IMR-90 (cell line): Measurements from ENCODE around the gene ANO2. TPM values are rescaled to one million over a fixed set of nuclear protein-coding genes. Genes with fewer than 3 reads are reported as not detected.

Experiments used
- ATAC-seq: fragments of 200-7000 bp; cut with Tn5 transposase; 2 replicates; pipeline ENCODE4 v1.9.1; 2020; ENCODE audit warnings: low read depth, mild to moderate bottlenecking, moderate library complexity
- BruUV-seq: library from RNA; stranded (reverse); fragments of 400-500 nt; replicated peaks from 2 replicates; lab custom pipeline; 2021; lab: Mats Ljungman, UMichigan
- CTCF ChIA-PET: fragments of 300-600 bp; formaldehyde crosslinking; extraction: SDS; loops from one replicate; lab custom pipeline; 2021; ENCODE audit warnings: antibody characterized with exemption; lab: Yijun Ruan, JAX
- POLR2A ChIA-PET: fragments of 300-600 bp; sonication (Branson Sonifier 250); formaldehyde crosslinking; loops from one replicate; lab custom pipeline; 2022; ENCODE audit warnings: antibody characterized with exemption; ENCODE audit not compliant: unreplicated experiment; lab: Charles Lee
- DNase-seq: peaks from one replicate; pipeline ENCODE4 v3.0.0; 2013
- H2AFZ ChIP-seq: replicated peaks from 2 replicates; pipeline ENCODE3; 2013; ENCODE audit warnings: low read length, mild to moderate bottlenecking; ENCODE audit not compliant: poor library complexity
- H2AK5ac ChIP-seq: 2 replicates; pipeline ENCODE4 v1.6.1; 2013; ENCODE audit warnings: low read depth, low read length, inconsistent platforms
- H2AK9ac ChIP-seq: replicated peaks from 2 replicates; pipeline ENCODE3; 2013; ENCODE audit warnings: mild to moderate bottlenecking, low read depth, low read length, moderate library complexity; ENCODE audit not compliant: poor library complexity
- H2BK120ac ChIP-seq: 2 replicates; pipeline ENCODE4 v1.6.1; 2013; ENCODE audit warnings: low read depth, low read length, inconsistent platforms
- H2BK15ac ChIP-seq: 3 replicates; pipeline ENCODE4 v1.6.1; 2013; ENCODE audit warnings: low read depth, low read length, inconsistent platforms
- H2BK20ac ChIP-seq: 2 replicates; pipeline ENCODE4 v1.6.1; 2013; ENCODE audit warnings: low read depth, mild to moderate bottlenecking, inconsistent platforms, low read length, moderate library complexity
- H2BK5ac ChIP-seq: 2 replicates; pipeline ENCODE4 v1.6.1; 2013; ENCODE audit warnings: mild to moderate bottlenecking, low read depth, low read length, inconsistent platforms; ENCODE audit not compliant: poor library complexity, severe bottlenecking
- H3K14ac ChIP-seq: replicated peaks from 2 replicates; pipeline ENCODE4 v1.6.1; 2013; ENCODE audit warnings: low read depth, low read length, inconsistent platforms
- H3K18ac ChIP-seq: 2 replicates; pipeline ENCODE4 v1.6.1; 2013; ENCODE audit warnings: low read depth, low read length, control low read depth
- H3K23ac ChIP-seq: 2 replicates; pipeline ENCODE4 v1.6.1; 2013; ENCODE audit warnings: low read depth, low read length, inconsistent platforms
- H3K27ac ChIP-seq: 2 replicates; pipeline ENCODE4 v1.5.1; 2013; ENCODE audit warnings: mild to moderate bottlenecking, control low read depth, low read length; ENCODE audit not compliant: insufficient read depth
- H3K27me3 ChIP-seq: 2 replicates; pipeline ENCODE4 v1.6.1; 2013; ENCODE audit warnings: low read length; ENCODE audit not compliant: control insufficient read depth, insufficient read depth
- H3K36me3 ChIP-seq: 2 replicates; pipeline ENCODE4 v1.6.1; 2013; ENCODE audit warnings: low read length, mixed read lengths; ENCODE audit not compliant: control insufficient read depth, insufficient read depth
- H3K4ac ChIP-seq: 2 replicates; pipeline ENCODE4 v1.6.1; 2013; ENCODE audit warnings: low read depth, low read length, inconsistent platforms
- H3K4me1 ChIP-seq: 2 replicates; pipeline ENCODE4 v1.6.1; 2013; ENCODE audit warnings: low read length, mixed read lengths; ENCODE audit not compliant: control insufficient read depth, insufficient read depth
- H3K4me2 ChIP-seq: 2 replicates; pipeline ENCODE4 v1.6.1; 2013; ENCODE audit warnings: low read depth, mild to moderate bottlenecking, control low read depth, low read length, moderate library complexity
- H3K4me3 ChIP-seq: 2 replicates; pipeline ENCODE4 v1.5.1; 2013; ENCODE audit warnings: low read depth, mild to moderate bottlenecking, control low read depth, low read length, moderate library complexity; ENCODE audit not compliant: insufficient read depth
- H3K56ac ChIP-seq: 2 replicates; pipeline ENCODE4 v1.6.1; 2013; ENCODE audit warnings: low read length, inconsistent platforms; ENCODE audit not compliant: insufficient read depth; ENCODE audit errors: extremely low read depth
- H3K79me1 ChIP-seq, 2 experiments: 2 replicates each; pipeline ENCODE4 v1.6.1; 2013; ENCODE audit warnings: low read length in 2 of 2, inconsistent platforms in 1 of 2, low read depth in 1 of 2
- H3K9ac ChIP-seq: 2 replicates; pipeline ENCODE4 v1.6.1; 2013; ENCODE audit warnings: low read depth, low read length, control low read depth
- H3K9me1 ChIP-seq: 2 replicates; pipeline ENCODE4 v1.6.1; 2013; ENCODE audit warnings: low read length, inconsistent platforms; ENCODE audit not compliant: insufficient read depth
- H3K9me3 ChIP-seq: 2 replicates; pipeline ENCODE4 v1.6.1; 2013; ENCODE audit warnings: low read length; ENCODE audit not compliant: control insufficient read depth, insufficient read depth
- H4K20me1 ChIP-seq: 2 replicates; pipeline ENCODE4 v1.6.1; 2013; ENCODE audit warnings: low read length, inconsistent platforms; ENCODE audit not compliant: insufficient read depth
- H4K5ac ChIP-seq: 2 replicates; pipeline ENCODE4 v1.6.1; 2013; ENCODE audit warnings: mild to moderate bottlenecking, low read depth, low read length, control low read depth
- H4K8ac ChIP-seq, 2 experiments: 2 replicates each; pipeline ENCODE4 v1.6.1; 2013; ENCODE audit warnings: low read depth in 2 of 2, low read length in 2 of 2, control low read depth in 1 of 2, inconsistent platforms in 1 of 2
- H4K91ac ChIP-seq: 2 replicates; pipeline ENCODE4 v1.6.1; 2013; ENCODE audit warnings: low read depth, low read length, inconsistent platforms; ENCODE audit not compliant: insufficient read depth
- BHLHE40 ChIP-seq: fragments of 150-350 bp; IDR thresholded peaks from 2 replicates; pipeline ENCODE4 v1.6.1; 2016; ENCODE audit warnings: mild to moderate bottlenecking, low read depth, low read length
- CTCF ChIP-seq: conservative IDR thresholded peaks from 2 replicates; pipeline ENCODE4 v1.5.1; 2012; ENCODE audit warnings: mild to moderate bottlenecking, low read depth, low read length, improper control_type of control experiment
- FOS ChIP-seq: fragments of 150-350 bp; IDR thresholded peaks from 2 replicates; pipeline ENCODE4 v1.6.1; 2016; ENCODE audit warnings: low read depth, low read length
- POLR2A ChIP-seq: IDR thresholded peaks from 2 replicates; pipeline ENCODE4 v1.6.1; 2012; ENCODE audit warnings: mild to moderate bottlenecking, low read depth, low read length
- RCOR1 ChIP-seq: IDR thresholded peaks from 2 replicates; pipeline ENCODE4 v1.6.1; 2012; ENCODE audit warnings: mild to moderate bottlenecking, low read length, improper control_type of control experiment; ENCODE audit not compliant: insufficient replicate concordance
- RFX5 ChIP-seq: IDR thresholded peaks from 2 replicates; pipeline ENCODE4 v1.8.0; 2012; ENCODE audit warnings: low read depth, mild to moderate bottlenecking, low read length, moderate library complexity
- SMC3 ChIP-seq: fragments of 150-350 bp; IDR thresholded peaks from 2 replicates; pipeline ENCODE4 v1.6.1; 2016; ENCODE audit warnings: low read depth, mild to moderate bottlenecking, antibody characterized with exemption, low read length, moderate library complexity
- USF2 ChIP-seq: fragments of 150-350 bp; IDR thresholded peaks from 2 replicates; pipeline ENCODE4 v1.6.1; 2017; ENCODE audit warnings: mild to moderate bottlenecking, antibody characterized with exemption, low read length, low read depth
- WGBS, 2 experiments: methylation state at CpG; one replicate each; pipeline versions ENCODE4 v1.1.5 to v1.1.7; 2013; ENCODE audit warnings: missing lambda C conversion rate in 2 of 2; ENCODE audit not compliant: insufficient read length in 1 of 2; ENCODE audit errors: extremely low coverage in 2 of 2; 5-methylcytosine and 5-hydroxymethylcytosine counted together
- dilution Hi-C: fragments of 300-500 bp; cut with HindIII; formaldehyde crosslinking; loops from one replicate; pipeline ENCODE4 v1.14.3; 2018; ENCODE audit warnings: low sequenced_read_pairs; ENCODE audit not compliant: unreplicated experiment
- in situ Hi-C: fragments of 300-500 bp; cut with MboI; formaldehyde crosslinking; loops from 3 replicates; pipeline ENCODE4 v1.14.3; 2019; ENCODE audit warnings: low sequenced_read_pairs, inconsistent platforms, mixed read lengths
- intact Hi-C: fragments of 100-400 bp; cut with micrococcal nuclease; formaldehyde crosslinking; loops from 2 replicates; pipeline ENCODE4 v1.10.0; 2022
- polyA plus RNA-seq, 3 experiments: library from polyadenylated mRNA; depleted of rRNA; stranded (reverse); fragments of >200 nt; gene quantifications; 2 replicates each; pipeline ENCODE4 v1.2.3, GENCODE V29; 2012; ENCODE audit warnings: low replicate concordance in 1 of 3
- total RNA-seq: library from RNA; depleted of rRNA; stranded (reverse); fragments of >200 nt; gene quantifications from 2 replicates; pipeline ENCODE4 v1.2.3, GENCODE V29; 2012
- TF ChIP-seq, protein P1 (sequence below): fragments of 150-350 bp; IDR thresholded peaks from 2 replicates; pipeline ENCODE4 v1.6.1; 2016; ENCODE audit warnings: low read depth, mild to moderate bottlenecking, low read length, moderate library complexity, borderline replicate concordance

The ANO2 gene
- total and polyA plus RNA-seq, 2 of the 4 experiments (the other 2 are of a cell fraction), result 0.22 TPM; not detected in 1

DNA sequence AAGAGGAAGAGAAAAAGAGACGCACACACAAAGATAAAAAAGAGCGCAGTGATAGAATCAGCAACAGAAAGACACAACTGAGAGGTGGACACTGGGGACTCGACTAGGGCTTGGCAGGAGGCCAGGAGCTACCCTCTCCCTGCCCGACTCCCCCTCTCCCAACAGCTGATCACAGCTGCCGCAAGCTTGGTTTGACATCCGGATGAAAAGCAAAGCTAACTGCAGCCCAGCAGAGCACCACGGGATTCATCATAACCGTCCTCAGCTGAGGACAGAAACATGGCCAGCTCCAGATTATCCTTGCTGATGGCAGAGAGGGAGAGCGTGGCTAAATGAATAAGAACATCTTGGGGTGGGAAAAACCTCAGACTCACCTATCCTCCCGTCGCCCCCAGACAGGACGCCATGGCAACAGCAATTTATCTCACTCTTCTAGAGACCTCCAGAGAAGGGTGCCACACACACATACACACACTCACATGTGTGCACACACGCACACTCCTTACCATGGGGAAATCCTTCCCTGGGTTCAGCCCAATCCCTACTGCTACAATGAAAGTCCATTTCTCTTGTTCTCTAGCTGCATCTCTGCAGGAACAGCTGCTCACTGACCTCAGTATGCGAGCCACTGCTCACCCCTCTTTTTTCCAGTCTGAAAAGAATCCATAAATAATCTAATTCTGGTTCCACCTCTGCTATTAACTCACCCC is 377.9 kb downstream of the ANO2 start:
- Histone ChIP-seq H4K91ac (peak overlapping the region; percentile 74; the same call in 1 of the 2 replicates), H3K79me1 (no peaks in the 10 kb centered on the region), H3K4ac (peak overlapping the region; percentile 59), H3K9ac (no peak overlapping the region), H3K9me1 (peaks cover 4% of the 10 kb centered on the region), H4K5ac (peak overlapping the region; percentile 11; the same call in 1 of the 2 replicates), H2BK15ac (peak overlapping the region; percentile 22; the same call in 2 of the 3 replicates), H2AFZ (peak overlapping the region; percentile 72), H3K4me2 (peak overlapping the region; percentile 40), H3K27me3 (peaks cover 3% of the 10 kb centered on the region; the same call in 1 of the 2 replicates), H3K56ac (no peak overlapping the region), H4K8ac (peak overlapping the region; percentile 12 to 55; a peak in 2 of 4 replicates), H3K23ac (peak overlapping the region; percentile 6), H3K27ac (no peak overlapping the region), H2AK9ac (no peak overlapping the region), H2BK120ac (peak overlapping the region; percentile 69), H4K20me1 (no peaks in the 10 kb centered on the region), H3K4me3 (no peak overlapping the region), H2AK5ac (peak overlapping the region; percentile 23; the same call in 1 of the 2 replicates), H3K9me3 (no peaks in the 10 kb centered on the region), H3K18ac (peak overlapping the region; percentile 65; the same call in 1 of the 2 replicates), H3K36me3 (no peaks in the 10 kb centered on the region), H3K14ac (peak overlapping the region; percentile 47), H3K4me1 (peaks cover 18% of the 10 kb centered on the region), H2BK20ac (peak overlapping the region; percentile 16; the same call in 1 of the 2 replicates), H2BK5ac (no peak overlapping the region)
- TF ChIP-seq FOS, result no peak
- TF ChIP-seq, protein P1, sequence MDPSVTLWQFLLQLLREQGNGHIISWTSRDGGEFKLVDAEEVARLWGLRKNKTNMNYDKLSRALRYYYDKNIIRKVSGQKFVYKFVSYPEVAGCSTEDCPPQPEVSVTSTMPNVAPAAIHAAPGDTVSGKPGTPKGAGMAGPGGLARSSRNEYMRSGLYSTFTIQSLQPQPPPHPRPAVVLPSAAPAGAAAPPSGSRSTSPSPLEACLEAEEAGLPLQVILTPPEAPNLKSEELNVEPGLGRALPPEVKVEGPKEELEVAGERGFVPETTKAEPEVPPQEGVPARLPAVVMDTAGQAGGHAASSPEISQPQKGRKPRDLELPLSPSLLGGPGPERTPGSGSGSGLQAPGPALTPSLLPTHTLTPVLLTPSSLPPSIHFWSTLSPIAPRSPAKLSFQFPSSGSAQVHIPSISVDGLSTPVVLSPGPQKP, result no peak
- no peak for TF ChIP-seq POLR2A
- no peak for TF ChIP-seq BHLHE40
- no peak for TF ChIP-seq USF2
- TF ChIP-seq CTCF, result no peak
- TF ChIP-seq RCOR1, result no peak
- TF ChIP-seq SMC3, result no peak
- TF ChIP-seq RFX5, result no peak
- intact Hi-C loops (loop anchor here (5.0 kb wide), 1 partner anchor 135 kb away; the partner anchor contains the start of gene NTF3), dilution Hi-C loops (no loop called here), in situ Hi-C loops (no loop called here)
- DNase-seq (peak; percentile 25), ATAC-seq (0 out of 2 replicates have a peak, but pooled peaks have one; percentile 30)
- ChIA-PET POLR2A (no interaction called here), CTCF (interaction anchor here (0.8 kb wide), 1 partner anchor 178 kb away, joined by 3 read pairs; no protein-coding TSS in a partner anchor)
- no TSS peak for BruUV-seq
- 4% methylated on average over 4 of the region's 14 CpGs; no CpG with 5 or more reads in 1 of the 2 experiments for WGBS, 2 experiments
